ENCODE results near the gene MORC1. TPM values are rescaled to one million over a fixed set of nuclear protein-coding genes. Genes with fewer than 3 reads are reported as not detected.

Gene MORC1
- total RNA-seq, 1 experiment from 2014 or later: not detected

GRCh38 chr3:108936924-108937689 is 180.8 kb downstream of the MORC1 start:
- Mint-ChIP-seq H3K9me3 (ENCODE audit: low read depth, unreplicated experiment) (no peaks in the 10 kb centered on the region), H3K36me3 (ENCODE audit: insufficient read depth, unreplicated experiment) (no peaks in the 10 kb centered on the region), H3K27ac (ENCODE audit: unreplicated experiment) (no peak overlapping the region), H3K4me3 (ENCODE audit: low read depth, unreplicated experiment) (no peak overlapping the region), H3K4me1 (ENCODE audit: low read depth, unreplicated experiment) (peaks cover 13% of the 10 kb centered on the region), H3K27me3 (ENCODE audit: unreplicated experiment) (no peaks in the 10 kb centered on the region)
- DNase-seq: no peak
- no peak for TF ChIP-seq CTCF (IDR thresholded peaks at IDR 0.05; ENCODE audit: unreplicated experiment)
- intact Hi-C loops (cut with micrococcal nuclease; ENCODE audit: unreplicated experiment): no loop called here
- CTCF ChIA-PET: no interaction called here
- no TSS peak for BruUV-seq (replicated peaks)

- Mint-ChIP-seq H3K4me1 (ENCODE audit: low read depth, unreplicated experiment) (no peaks in the 10 kb centered on the region), H3K4me3 (ENCODE audit: low read depth, unreplicated experiment) (no peak overlapping the region), H3K36me3 (ENCODE audit: insufficient read depth, unreplicated experiment) (no peaks in the 10 kb centered on the region), H3K27ac (ENCODE audit: unreplicated experiment) (no peak overlapping the region), H3K27me3 (ENCODE audit: unreplicated experiment) (no peaks in the 10 kb centered on the region), H3K9me3 (ENCODE audit: low read depth, unreplicated experiment) (no peaks in the 10 kb centered on the region)
- CTCF ChIA-PET: no interaction called here
- no TSS peak for BruUV-seq (replicated peaks)
- intact Hi-C loops (cut with micrococcal nuclease; ENCODE audit: unreplicated experiment): no loop called here
- no peak for TF ChIP-seq CTCF (IDR thresholded peaks at IDR 0.05; ENCODE audit: unreplicated experiment)
- no peak for DNase-seq
These were observed 186.9 kb downstream of the MORC1 start for GRCh38 chr3:108931035-108931434.

GRCh38 chr3:108918866-108919265 is 199.1 kb downstream of the MORC1 start:
- no peak overlapping the region for H3K27ac Mint-ChIP-seq (ENCODE audit: unreplicated experiment)
- intact Hi-C loops (cut with micrococcal nuclease; ENCODE audit: unreplicated experiment): loop anchor here (5.0 kb wide), 1 partner anchor 163 kb away; no protein-coding TSS in a partner anchor
- no peaks in the 10 kb centered on the region for H3K36me3 Mint-ChIP-seq (ENCODE audit: insufficient read depth, unreplicated experiment)
- peaks cover 19% of the 10 kb centered on the region for H3K4me1 Mint-ChIP-seq (ENCODE audit: low read depth, unreplicated experiment)
- H3K9me3 Mint-ChIP-seq (ENCODE audit: low read depth, unreplicated experiment): no peaks in the 10 kb centered on the region
- no TSS peak for BruUV-seq (replicated peaks)
- H3K4me3 Mint-ChIP-seq (ENCODE audit: low read depth, unreplicated experiment): no peak overlapping the region
- CTCF ChIA-PET: no interaction called here
- peaks cover 10% of the 10 kb centered on the region for H3K27me3 Mint-ChIP-seq (ENCODE audit: unreplicated experiment)
- no peak for TF ChIP-seq CTCF (IDR thresholded peaks at IDR 0.05; ENCODE audit: unreplicated experiment)
- no peak for DNase-seq

GRCh38 chr3:108914774-108915641 is 202.9 kb downstream of the MORC1 start:
- Mint-ChIP-seq H3K36me3 (ENCODE audit: insufficient read depth, unreplicated experiment) (no peaks in the 10 kb centered on the region), H3K4me3 (ENCODE audit: low read depth, unreplicated experiment) (no peak overlapping the region), H3K27me3 (ENCODE audit: unreplicated experiment) (peaks cover 10% of the 10 kb centered on the region), H3K27ac (ENCODE audit: unreplicated experiment) (no peak overlapping the region), H3K4me1 (ENCODE audit: low read depth, unreplicated experiment) (peaks cover 31% of the 10 kb centered on the region), H3K9me3 (ENCODE audit: low read depth, unreplicated experiment) (no peaks in the 10 kb centered on the region)
- peak; percentile 60 for DNase-seq
- no TSS peak for BruUV-seq (replicated peaks)
- TF ChIP-seq CTCF (IDR thresholded peaks at IDR 0.05; ENCODE audit: unreplicated experiment): peak; percentile 67
- CTCF ChIA-PET: interaction anchor here (0.6 to 1.2 kb wide), 5 partner anchors 15 to 1955 kb away, joined by 3 to 10 read pairs (median 3); no protein-coding TSS in a partner anchor
- intact Hi-C loops (cut with micrococcal nuclease; ENCODE audit: unreplicated experiment): loop anchor here (1.0 to 5.0 kb wide), 3 partner anchors 167 to 426 kb away; no protein-coding TSS in a partner anchor
